Astrocyte (in vitro differentiated cells and primary cell): ENCODE results near the gene ACTL8.

ENCODE experiments used
- CTCF ChIP-seq: IDR thresholded peaks from 2 replicates; pipeline ENCODE4 v1.5.1; 2011; ENCODE audit warnings: low read depth, mild to moderate bottlenecking, inconsistent platforms, low read length, moderate library complexity; ENCODE audit not compliant: insufficient read depth
- EZH2 ChIP-seq: IDR thresholded peaks from 2 replicates; pipeline ENCODE4 v1.6.1; 2012; ENCODE audit warnings: mild to moderate bottlenecking, low read length, inconsistent platforms; ENCODE audit not compliant: insufficient read depth

- TF ChIP-seq EZH2 (no peak), CTCF (no peak)
These were observed 118.0 kb downstream of the ACTL8 start for GRCh38 chr1:17873007-17873675.
